HG03442 (cell line): Measurements from ENCODE around the gene ZNRF3.
"Not testable (repeated sequence)": the region's sequence is repeated elsewhere in the genome, so short reads cannot be mapped to it uniquely, and the experiment has no call there.

Experiments
- ATAC-seq: cut with Tn5 transposase; IDR thresholded peaks from one replicate; pipeline ENCODE4 v1.9.1; 2021; ENCODE audit warnings: mild to moderate bottlenecking, moderate library complexity; ENCODE audit not compliant: unreplicated experiment

The ZNRF3 gene

GRCh38 chr22:29029202-29030000, 146.0 kb downstream of the ZNRF3 start:
- ATAC-seq: no peak

- no peak for ATAC-seq
Measured at GRCh38 chr22:29030016-29030617, 146.7 kb downstream of the ZNRF3 start.

- no peak for ATAC-seq
Measured at GRCh38 chr22:29030618-29031226, 147.3 kb downstream of the ZNRF3 start.

- no peak for ATAC-seq
Measured at GRCh38 chr22:29031227-29032011, 148.0 kb downstream of the ZNRF3 start.

GRCh38 chr22:29032014-29032475, 148.7 kb downstream of the ZNRF3 start:
- ATAC-seq: no peak

GRCh38 chr22:29032584-29032983, 149.2 kb downstream of the ZNRF3 start:
- no peak for ATAC-seq

GRCh38 chr22:29037340-29037932, 154.1 kb downstream of the ZNRF3 start:
- ATAC-seq: no peak

GRCh38 chr22:29039148-29039547, 155.8 kb downstream of the ZNRF3 start:
- ATAC-seq: no peak

- ATAC-seq: not testable (repeated sequence)
Measured at GRCh38 chr22:29039684-29040083, 156.3 kb downstream of the ZNRF3 start.

- ATAC-seq: no peak
Measured at GRCh38 chr22:29040385-29041275, 157.3 kb downstream of the ZNRF3 start.

- ATAC-seq: no peak
Measured at GRCh38 chr22:29041408-29041807, 158.0 kb downstream of the ZNRF3 start.

- ATAC-seq: no peak
Measured at GRCh38 chr22:29043906-29044575, 160.7 kb downstream of the ZNRF3 start.

- no peak for ATAC-seq
Measured at GRCh38 chr22:29044657-29045176, 161.3 kb downstream of the ZNRF3 start.

GRCh38 chr22:29048822-29049654, 165.7 kb downstream of the ZNRF3 start:
- ATAC-seq: no peak

- no peak for ATAC-seq
Measured at GRCh38 chr22:29049655-29050263, 166.4 kb downstream of the ZNRF3 start.

- no peak for ATAC-seq
Measured at GRCh38 chr22:29050457-29050856, 167.1 kb downstream of the ZNRF3 start.

- no peak for ATAC-seq
Measured at GRCh38 chr22:29053048-29053702, 169.8 kb downstream of the ZNRF3 start.
